Esophagus (tissue), 2 donors: ENCODE measurements around the gene DESI2. TPM values are rescaled to one million over a fixed set of nuclear protein-coding genes. Genes with fewer than 3 reads are reported as not detected.

Experiments used
- H3K27ac ChIP-seq, 2 donors: one replicate each; pipeline ENCODE4 v1.5.1; 2013; ENCODE audit warnings: low read depth in 2 of 2, mild to moderate bottlenecking in 2 of 2, inconsistent platforms in 1 of 2, low read length in 1 of 2, moderate library complexity in 1 of 2
- H3K27me3 ChIP-seq, 2 donors: one replicate each; pipeline ENCODE4 v1.6.1; 2013; ENCODE audit warnings: low read length in 2 of 2, control low read depth in 1 of 2, mild to moderate bottlenecking in 1 of 2; ENCODE audit not compliant: insufficient read depth in 2 of 2, control insufficient read depth in 1 of 2
- H3K36me3 ChIP-seq, 2 donors: one replicate each; pipeline ENCODE4 v1.6.1; 2013; ENCODE audit warnings: low read length in 1 of 2; ENCODE audit not compliant: control insufficient read depth in 2 of 2, insufficient read depth in 2 of 2
- H3K4me1 ChIP-seq, 2 donors: one replicate each; pipeline ENCODE4 v1.6.1; 2013; ENCODE audit warnings: low read length in 1 of 2; ENCODE audit not compliant: control insufficient read depth in 2 of 2, insufficient read depth in 2 of 2
- H3K4me3 ChIP-seq, 2 donors: one replicate each; pipeline ENCODE4 v1.5.1; 2013; ENCODE audit warnings: low read length in 2 of 2, mild to moderate bottlenecking in 2 of 2, low read depth in 1 of 2, moderate library complexity in 1 of 2
- H3K9me3 ChIP-seq, 2 donors: one replicate each; pipeline ENCODE4 v1.6.1; 2013; ENCODE audit warnings: mild to moderate bottlenecking in 2 of 2, low read depth in 1 of 2, low read length in 1 of 2, moderate library complexity in 1 of 2; ENCODE audit not compliant: control insufficient read depth in 2 of 2, insufficient read depth in 1 of 2
- WGBS, 2 donors: extraction: QIAGEN DNeasy Blood & Tissue Kit; methylation state at CpG; one replicate each; pipeline ENCODE4 v1.1.7; 2013; 5-methylcytosine and 5-hydroxymethylcytosine counted together
- polyA plus RNA-seq, 2 donors: library from polyadenylated mRNA; stranded (reverse); fragments of 200-250 nt; gene quantifications; one replicate each; pipeline ENCODE4 v1.2.3, GENCODE V29; 2013
- donor health status: healthy with polysubstance abuse.
- donor health status: Bipolar disorder and iron deficiency.

DESI2 gene
- polyA plus RNA-seq, 2 donors: 6.6 to 9.7 TPM

DNA sequence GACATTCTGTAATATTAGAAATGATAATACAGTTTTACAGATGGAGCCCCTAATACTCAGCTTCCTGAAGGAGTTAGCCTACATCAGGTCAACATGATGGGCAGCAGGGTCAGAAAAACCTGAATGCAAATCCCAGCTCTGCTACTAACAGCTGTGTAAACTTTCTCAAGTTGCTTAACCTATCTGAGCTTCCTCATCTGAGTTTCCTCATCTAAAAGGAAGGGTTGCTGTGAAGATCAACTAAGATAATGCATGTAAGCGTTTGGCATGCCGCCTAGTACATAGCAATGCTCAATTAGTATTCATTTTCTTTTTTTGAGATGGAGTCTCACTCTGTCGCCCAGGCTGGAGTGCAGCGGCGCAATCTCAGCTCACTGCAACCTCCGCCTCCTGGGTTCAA is 18.4 kb upstream of the DESI2 start:
- Histone ChIP-seq H3K27ac (no peak overlapping the region), H3K36me3 (no peaks in the 10 kb centered on the region), H3K27me3 (no peaks in the 10 kb centered on the region), H3K4me3 (no peak overlapping the region), H3K9me3 (no peaks in the 10 kb centered on the region), H3K4me1 (no peaks in the 10 kb centered on the region)
- 90 to 92% methylated on average over 6 of the region's 6 CpGs for WGBS, 2 donors

DNA sequence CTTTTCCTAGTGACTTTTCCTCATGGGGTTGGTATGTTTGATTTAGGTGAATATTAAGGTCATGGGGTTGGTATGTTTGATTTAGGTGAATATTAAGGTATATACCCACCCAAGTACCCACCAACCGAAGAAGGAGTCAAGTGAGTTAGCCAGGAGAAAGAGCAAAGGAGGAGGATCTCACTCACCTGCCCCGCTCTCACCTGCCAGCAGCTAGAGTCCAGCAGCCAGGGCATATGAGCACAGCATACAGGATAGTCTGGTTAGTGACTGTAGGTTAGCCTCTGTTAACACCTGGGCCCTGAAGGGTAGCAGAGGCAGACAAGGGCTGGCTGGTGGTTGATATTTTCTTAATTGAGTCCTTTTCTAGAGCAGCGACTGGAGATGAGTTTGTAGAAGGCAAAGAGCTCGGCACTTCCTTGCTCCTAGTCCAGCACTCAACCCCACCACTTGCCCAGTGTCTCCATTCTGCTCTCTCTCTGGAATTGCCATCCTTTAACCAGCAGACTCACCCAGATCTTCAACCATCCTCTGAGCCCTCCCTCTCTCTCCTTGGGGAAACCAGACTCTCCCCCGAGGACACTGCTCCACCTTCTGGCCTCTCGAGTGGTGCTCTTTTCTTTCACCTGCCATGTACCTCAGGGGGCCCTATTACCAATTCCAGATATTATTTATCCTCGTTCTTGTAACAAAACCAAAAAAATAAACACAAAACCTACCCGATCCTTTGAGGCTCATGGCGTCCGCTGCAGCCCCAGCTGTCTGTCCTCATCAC is 16.3 kb upstream of the DESI2 start:
- Histone ChIP-seq H3K9me3 (no peaks in the 10 kb centered on the region), H3K4me1 (no peaks in the 10 kb centered on the region), H3K36me3 (no peaks in the 10 kb centered on the region), H3K27me3 (no peaks in the 10 kb centered on the region), H3K27ac (no peak overlapping the region), H3K4me3 (no peak overlapping the region)
- 89 to 90% methylated on average over 10 of the region's 10 CpGs for WGBS, 2 donors

GRCh38 chr1:244639561-244639960 is 13.4 kb upstream of the DESI2 start:
- no peaks in the 10 kb centered on the region for H3K4me1 ChIP-seq
- no peaks in the 10 kb centered on the region for H3K27me3 ChIP-seq
- H3K4me3 ChIP-seq: no peak overlapping the region
- no peak overlapping the region for H3K27ac ChIP-seq
- H3K9me3 ChIP-seq: no peaks in the 10 kb centered on the region
- H3K36me3 ChIP-seq: no peaks in the 10 kb centered on the region

DNA sequence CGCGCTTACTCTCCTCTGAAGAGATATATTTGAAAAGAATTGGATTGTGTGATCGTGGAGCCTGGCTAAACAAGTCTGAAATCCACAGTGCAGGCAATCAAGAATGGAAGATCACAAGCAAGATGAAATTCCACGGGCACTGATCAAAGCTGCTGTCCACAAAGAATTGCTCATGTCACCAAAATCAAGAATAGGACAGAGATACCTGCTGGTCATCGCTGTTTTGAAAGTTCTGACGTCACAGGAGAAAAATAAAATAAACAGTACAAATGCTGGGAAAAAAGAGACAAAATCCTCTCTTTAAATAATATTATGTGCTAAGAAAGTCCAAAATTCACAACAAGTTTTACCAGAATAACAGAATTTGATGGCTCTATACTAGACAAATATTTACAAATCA is 12.0 kb upstream of the DESI2 start:
- 84 to 89% methylated on average over 6 of the region's 6 CpGs for WGBS, 2 donors
- Histone ChIP-seq H3K27ac (no peak overlapping the region), H3K4me3 (no peak overlapping the region), H3K4me1 (no peaks in the 10 kb centered on the region), H3K36me3 (no peaks in the 10 kb centered on the region), H3K27me3 (no peaks in the 10 kb centered on the region), H3K9me3 (no peaks in the 10 kb centered on the region)

- Histone ChIP-seq H3K4me1 (no peaks in the 10 kb centered on the region), H3K27ac (no peak overlapping the region), H3K36me3 (no peaks in the 10 kb centered on the region), H3K4me3 (no peak overlapping the region), H3K9me3 (no peaks in the 10 kb centered on the region), H3K27me3 (no peaks in the 10 kb centered on the region)
- 85 to 86% methylated on average over 16 of the region's 16 CpGs for WGBS, 2 donors
These were observed 10.4 kb upstream of the DESI2 start for GRCh38 chr1:244642526-244642925.

DNA sequence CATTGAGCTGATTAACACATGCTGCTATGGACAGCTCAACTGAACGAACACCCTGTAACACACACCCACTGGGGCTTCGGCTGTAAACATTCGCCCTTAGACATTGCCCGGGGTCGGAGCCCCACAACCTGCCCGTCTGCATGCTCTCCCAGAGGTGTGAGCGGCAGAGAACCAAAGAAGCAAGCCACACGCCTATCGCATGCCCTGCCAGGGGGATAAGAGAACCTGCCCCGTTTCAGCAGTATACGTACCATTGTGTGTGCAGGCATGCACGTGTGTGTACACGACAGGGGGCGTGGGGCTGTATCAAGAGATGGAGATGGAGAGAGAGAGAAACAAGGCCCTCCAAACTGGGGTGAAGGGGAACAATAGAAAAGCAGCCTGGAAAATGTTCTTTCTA is 9.9 kb upstream of the DESI2 start:
- WGBS, 2 donors: 90 to 92% methylated on average over 14 of the region's 14 CpGs
- no peaks in the 10 kb centered on the region for H3K9me3 ChIP-seq
- H3K27ac ChIP-seq: no peak overlapping the region
- H3K4me1 ChIP-seq: no peaks in the 10 kb centered on the region
- H3K4me3 ChIP-seq: no peak overlapping the region
- no peaks in the 10 kb centered on the region for H3K36me3 ChIP-seq
- H3K27me3 ChIP-seq: no peaks in the 10 kb centered on the region

DNA sequence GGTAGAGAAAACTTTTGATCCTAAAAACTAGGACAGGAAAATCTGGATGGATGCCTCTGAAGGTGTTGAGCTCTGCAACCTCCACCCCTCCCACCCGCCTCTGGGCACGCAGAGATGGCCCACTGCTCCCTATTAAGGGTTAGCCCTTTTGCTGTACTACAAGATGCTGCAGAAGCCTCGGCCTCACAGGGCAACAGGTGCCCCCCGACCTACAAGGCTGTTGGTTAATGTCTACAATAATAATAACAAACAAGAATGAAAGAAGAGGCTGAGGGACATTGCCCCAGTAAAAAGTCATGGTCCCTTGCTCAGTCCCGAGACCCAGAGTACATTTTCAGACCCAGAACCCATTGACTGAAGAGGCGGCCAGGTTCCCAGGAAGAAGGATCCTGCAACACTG is 7.5 kb upstream of the DESI2 start:
- no peak overlapping the region for H3K27ac ChIP-seq
- H3K4me3 ChIP-seq: no peak overlapping the region
- H3K4me1 ChIP-seq: no peaks in the 10 kb centered on the region
- H3K9me3 ChIP-seq: no peaks in the 10 kb centered on the region
- WGBS, 2 donors: 74 to 76% methylated on average over 6 of the region's 6 CpGs
- no peaks in the 10 kb centered on the region for H3K27me3 ChIP-seq
- no peaks in the 10 kb centered on the region for H3K36me3 ChIP-seq

- H3K27ac ChIP-seq: no peak overlapping the region
- H3K36me3 ChIP-seq: no peaks in the 10 kb centered on the region
- H3K4me3 ChIP-seq: no peak overlapping the region
- H3K27me3 ChIP-seq: no peaks in the 10 kb centered on the region
- H3K9me3 ChIP-seq: no peaks in the 10 kb centered on the region
- 73 to 76% methylated on average over 6 of the region's 6 CpGs for WGBS, 2 donors
- no peaks in the 10 kb centered on the region for H3K4me1 ChIP-seq
These were observed 7.0 kb upstream of the DESI2 start for GRCh38 chr1:244645890-244646289.

- no peaks in the 10 kb centered on the region for H3K9me3 ChIP-seq
- WGBS, 2 donors: 78 to 79% methylated on average over 6 of the region's 6 CpGs
- no peaks in the 10 kb centered on the region for H3K4me1 ChIP-seq
- H3K27me3 ChIP-seq: no peaks in the 10 kb centered on the region
- no peak overlapping the region for H3K4me3 ChIP-seq
- no peaks in the 10 kb centered on the region for H3K36me3 ChIP-seq
- no peak overlapping the region for H3K27ac ChIP-seq
These were observed 5.1 kb upstream of the DESI2 start for GRCh38 chr1:244647819-244648218.

DNA sequence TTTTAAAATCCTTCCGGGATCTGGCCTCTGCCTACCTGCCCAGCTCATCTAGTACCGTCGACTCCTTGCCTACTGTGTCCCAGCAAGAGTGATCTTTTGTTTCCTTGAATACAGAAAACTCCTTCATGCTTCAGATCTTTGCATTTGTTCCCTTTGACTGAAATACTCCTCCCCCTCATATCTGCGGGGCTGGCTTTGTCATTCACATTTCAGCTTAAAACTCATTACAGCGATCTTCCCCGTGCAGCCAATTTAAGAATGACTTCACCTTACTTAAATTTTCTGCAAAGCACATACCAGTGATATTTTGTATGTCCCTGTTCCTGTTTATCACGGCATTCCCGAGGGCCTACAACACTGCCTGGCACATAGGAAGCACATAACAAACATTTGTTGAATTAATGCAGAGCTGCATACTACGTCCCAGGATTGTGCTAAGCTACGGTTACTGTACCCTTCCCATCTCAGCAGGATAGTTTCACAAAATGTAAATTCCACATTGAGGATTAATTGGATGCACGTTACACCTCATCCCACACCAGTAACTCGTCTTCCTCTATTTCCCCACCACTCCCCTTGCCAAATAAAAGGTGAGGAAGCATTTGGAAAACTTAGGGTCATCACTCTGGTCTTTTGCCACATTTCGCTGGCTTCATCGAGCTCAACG is 837 bp upstream of the DESI2 start:
- Histone ChIP-seq H3K4me3 (peak overlapping the region; percentile 44 to 57), H3K27ac (peak overlapping the region; percentile 36 to 72), H3K36me3 (no peaks in the 10 kb centered on the region), H3K9me3 (no peaks in the 10 kb centered on the region), H3K4me1 (no peaks in the 10 kb centered on the region), H3K27me3 (no peaks in the 10 kb centered on the region)
- WGBS, 2 donors: 33 to 35% methylated on average over 15 of the region's 15 CpGs
